Testis (tissue), 3 donors: ENCODE results near the gene TMEM30B. TPM values are rescaled to one million over a fixed set of nuclear protein-coding genes. Genes with fewer than 3 reads are reported as not detected.

Experiments
- DNase-seq: peaks from one replicate; pipeline ENCODE4 v3.0.0-alpha.2; 2019
- H3K27ac ChIP-seq, 2 donors: fragments of 200-600 bp; sonication (generic); one replicate each; pipeline ENCODE4 v1.5.1; 2019
- H3K27me3 ChIP-seq: fragments of 200-600 bp; sonication (generic); one replicate; pipeline ENCODE4 v1.5.1; 2019
- H3K36me3 ChIP-seq: fragments of 200-600 bp; sonication (generic); one replicate; pipeline ENCODE4 v1.5.1; 2017; ENCODE audit warnings: low read depth; ENCODE audit errors: missing control alignments
- H3K4me1 ChIP-seq: fragments of 200-600 bp; sonication (generic); one replicate; pipeline ENCODE4 v1.5.1; 2019
- H3K4me3 ChIP-seq, 2 donors: fragments of 200-600 bp; sonication (generic); one replicate each; pipeline ENCODE4 v1.5.1; 2017 to 2019
- H3K9me3 ChIP-seq: fragments of 200-600 bp; sonication (generic); one replicate; pipeline ENCODE4 v1.5.1; 2017
- CTCF ChIP-seq, 3 experiments: fragments of 450-650 bp in 2 of 3; fragments of 200-600 bp in 1 of 3; sonication (generic) in 1 of 3; IDR thresholded peaks; one replicate each; pipeline ENCODE4 v1.5.1; 2016 to 2019; ENCODE audit warnings: antibody characterized with exemption in 3 of 3, mild to moderate bottlenecking in 2 of 3, moderate library complexity in 1 of 3
- POLR2A ChIP-seq: fragments of 450-650 bp; IDR thresholded peaks from one replicate; pipeline ENCODE4 v1.6.1; 2017; ENCODE audit warnings: antibody characterized with exemption, mild to moderate bottlenecking, moderate library complexity
- WGBS, 2 donors: methylation state at CpG; one replicate each; pipeline ENCODE4 v1.1.5; 2018; 5-methylcytosine and 5-hydroxymethylcytosine counted together
- intact Hi-C: fragments of 100-400 bp; cut with DNase I; formaldehyde crosslinking; loops from one replicate; pipeline ENCODE4 v1.15.1; 2023; ENCODE audit warnings: low total_unique reads
- polyA plus RNA-seq: library from polyadenylated mRNA; stranded (reverse); fragments of 350-450 nt; fragmentation: Illumina TruSeq; extraction: RNeasy Lipid Tissue Mini Kit (QIAGEN cat#74804); gene quantifications from one replicate; pipeline ENCODE4 v1.2.3, GENCODE V29; 2014; ENCODE audit warnings: low read depth, low replicate concordance; ENCODE audit not compliant: insufficient read depth
- total RNA-seq, 2 donors: library from RNA; depleted of rRNA; stranded (reverse); fragments of >200 nt; gene quantifications; one replicate each; pipeline ENCODE4 v1.2.3, GENCODE V29; 2016

TMEM30B gene
- total and polyA plus RNA-seq, 3 donors from 2014 or later: 5.9 to 11.4 (median 8.9) TPM

GRCh38 chr14:61280092-61280525 lies 1.0 kb downstream of the TMEM30B start:
- Histone ChIP-seq H3K4me3 (peak overlapping the region; percentile 65 to 75), H3K27me3 (no peaks in the 10 kb centered on the region), H3K27ac (peak overlapping the region; percentile 91 to 93), H3K36me3 (no peaks in the 10 kb centered on the region), H3K4me1 (peaks cover 5% of the 10 kb centered on the region), H3K9me3 (no peaks in the 10 kb centered on the region)
- peak; percentile 43 for DNase-seq
- intact Hi-C loops: no loop called here
- 19 to 22% methylated on average over 15 to 47 of the region's 47 CpGs for WGBS, 2 donors
- TF ChIP-seq CTCF (IDR thresholded peaks at IDR 0.05): no peak
- no peak for TF ChIP-seq POLR2A

GRCh38 chr14:61279082-61279481 lies 2.1 kb downstream of the TMEM30B start:
- peaks cover 5% of the 10 kb centered on the region for H3K4me1 ChIP-seq
- intact Hi-C loops: no loop called here
- TF ChIP-seq CTCF (IDR thresholded peaks at IDR 0.05): no peak
- H3K36me3 ChIP-seq: no peaks in the 10 kb centered on the region
- H3K9me3 ChIP-seq: no peaks in the 10 kb centered on the region
- H3K27me3 ChIP-seq: no peaks in the 10 kb centered on the region
- no peak for DNase-seq
- peak overlapping the region; percentile 91 to 93 for H3K27ac ChIP-seq
- peak overlapping the region in 1 of 2 donors; percentile 75 for H3K4me3 ChIP-seq
- WGBS, 2 donors: 36 to 58% methylated on average over 5 of the region's 5 CpGs

- 57 to 67% methylated on average over 4 of the region's 4 CpGs for WGBS, 2 donors
- intact Hi-C loops: no loop called here
Observed at GRCh38 chr14:61277784-61278183, 3.4 kb downstream of the TMEM30B start.

GRCh38 chr14:61277232-61277631 lies 3.9 kb downstream of the TMEM30B start:
- Histone ChIP-seq H3K27ac (no peak overlapping the region), H3K4me1 (peaks cover 5% of the 10 kb centered on the region), H3K27me3 (no peaks in the 10 kb centered on the region), H3K9me3 (no peaks in the 10 kb centered on the region), H3K4me3 (no peak overlapping the region), H3K36me3 (no peaks in the 10 kb centered on the region)
- DNase-seq: no peak
- TF ChIP-seq POLR2A (no peak), CTCF (IDR thresholded peaks at IDR 0.05) (no peak)
- intact Hi-C loops: no loop called here
- WGBS, 2 donors: 49 to 51% methylated on average over 1 of the region's 1 CpG

More at GRCh38 chr14:61277784-61278183, 3.4 kb downstream of the TMEM30B start:
- Histone ChIP-seq H3K27me3 (no peaks in the 10 kb centered on the region), H3K27ac (no peak overlapping the region), H3K4me1 (peaks cover 5% of the 10 kb centered on the region), H3K9me3 (no peaks in the 10 kb centered on the region), H3K36me3 (no peaks in the 10 kb centered on the region), H3K4me3 (no peak overlapping the region)
- no peak for DNase-seq
- TF ChIP-seq CTCF (IDR thresholded peaks at IDR 0.05) (no peak), POLR2A (no peak)

- H3K36me3 ChIP-seq: no peaks in the 10 kb centered on the region
- intact Hi-C loops: no loop called here
- no peaks in the 10 kb centered on the region for H3K27me3 ChIP-seq
- H3K4me1 ChIP-seq: peaks cover 12% of the 10 kb centered on the region
- H3K4me3 ChIP-seq: no peak overlapping the region
- no peaks in the 10 kb centered on the region for H3K9me3 ChIP-seq
- H3K27ac ChIP-seq: no peak overlapping the region
- TF ChIP-seq CTCF (IDR thresholded peaks at IDR 0.05): no peak
- no peak for TF ChIP-seq POLR2A
- no peak for DNase-seq
- 68 to 73% methylated on average over 2 of the region's 2 CpGs for WGBS, 2 donors
Observed at GRCh38 chr14:61271552-61271951, 9.6 kb downstream of the TMEM30B start.
